Fibroblast of skin of right quadriceps (primary cell): ENCODE measurements around the gene EPB41L4A.
A peak's percentile ranks its signal among the peaks of the same experiment; 100 is the strongest.

ENCODE experiments used
- DNase-seq: peaks from one replicate; pipeline ENCODE4 v3.0.0-alpha.2; 2013

The EPB41L4A gene

GRCh38 chr5:112202694-112203093, 216.4 kb downstream of the EPB41L4A start:
- no peak for DNase-seq

GRCh38 chr5:112201141-112201540, 217.9 kb downstream of the EPB41L4A start:
- no peak for DNase-seq

GRCh38 chr5:112200131-112200530, 218.9 kb downstream of the EPB41L4A start:
- no peak for DNase-seq

DNA sequence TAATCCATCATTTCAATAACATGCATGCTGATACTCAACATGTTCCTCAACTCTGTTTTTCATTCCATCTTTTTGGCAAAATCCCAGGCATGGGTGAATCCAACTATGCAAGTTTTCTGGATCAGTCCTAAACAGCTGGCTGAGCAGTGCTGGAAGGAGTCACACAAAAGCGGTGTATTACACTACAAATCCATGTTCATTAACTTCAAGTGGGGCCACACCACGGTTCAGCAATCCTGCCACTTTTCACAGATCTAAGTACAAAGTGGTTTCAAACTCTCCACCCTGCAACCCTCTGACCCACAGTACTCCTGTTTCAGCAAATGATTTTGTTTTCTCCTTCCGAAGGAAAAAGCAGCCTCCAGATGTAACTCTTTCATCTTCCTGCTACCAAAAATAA, 222.5 kb downstream of the EPB41L4A start:
- no peak for DNase-seq

DNA sequence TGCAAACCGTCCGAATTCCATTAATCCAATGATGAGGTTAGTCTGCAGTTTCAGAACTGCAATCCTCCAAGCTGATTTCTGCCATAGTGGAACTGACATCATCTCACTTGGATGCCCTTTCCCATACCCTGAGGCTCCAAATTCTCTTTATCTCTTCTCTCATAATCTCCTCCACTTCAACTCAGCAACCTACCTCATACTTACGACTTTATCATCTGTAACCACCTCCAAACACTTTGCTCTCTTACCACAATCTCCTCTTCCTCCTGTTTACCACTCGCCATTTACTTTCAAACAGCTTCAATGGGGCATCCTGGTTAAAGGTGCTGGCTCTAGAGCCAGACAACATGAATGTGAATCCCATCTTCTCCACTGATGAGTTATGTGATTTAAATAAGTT, 223.2 kb downstream of the EPB41L4A start:
- no peak for DNase-seq

DNA sequence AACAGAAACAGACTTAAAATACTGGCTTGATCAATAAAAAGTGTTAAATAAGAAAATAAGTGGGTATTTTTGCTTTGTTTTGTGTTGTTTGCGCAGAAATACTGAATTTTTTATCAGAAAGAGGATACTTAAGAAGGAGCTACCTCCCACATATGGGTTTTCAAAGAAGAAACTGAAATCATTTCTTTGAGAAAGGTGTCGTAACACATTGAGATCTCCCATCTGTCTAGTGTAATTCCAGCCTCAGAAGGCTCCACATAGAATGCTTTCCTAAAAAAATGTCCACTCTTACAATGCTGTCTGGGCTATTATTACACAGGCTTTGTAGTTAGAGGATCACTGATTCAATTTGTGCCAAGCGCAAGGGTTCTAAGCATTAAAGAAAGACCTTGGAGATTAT, 226.2 kb downstream of the EPB41L4A start:
- no peak for DNase-seq

- DNase-seq, result no peak
Measured at GRCh38 chr5:112192072-112192471, 227.0 kb downstream of the EPB41L4A start.

DNA sequence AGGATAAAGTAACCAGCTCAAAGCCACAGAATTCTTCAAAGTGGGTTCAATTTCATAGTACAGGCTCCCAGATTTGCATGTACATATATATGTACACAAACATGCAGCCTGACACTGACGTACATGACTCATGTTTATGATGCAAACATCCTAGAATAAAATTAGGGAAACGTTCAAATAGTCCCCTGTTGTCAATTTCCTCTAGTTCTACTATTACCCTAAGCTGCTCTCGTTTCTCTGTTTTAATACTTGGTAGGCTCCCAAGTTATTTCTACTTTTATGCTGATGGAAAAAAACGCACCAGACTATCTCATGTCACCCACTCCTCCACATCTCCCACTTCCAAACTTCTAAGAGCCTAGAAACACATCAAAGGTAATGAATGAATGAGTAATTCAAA, 229.7 kb downstream of the EPB41L4A start:
- no peak for DNase-seq

DNA sequence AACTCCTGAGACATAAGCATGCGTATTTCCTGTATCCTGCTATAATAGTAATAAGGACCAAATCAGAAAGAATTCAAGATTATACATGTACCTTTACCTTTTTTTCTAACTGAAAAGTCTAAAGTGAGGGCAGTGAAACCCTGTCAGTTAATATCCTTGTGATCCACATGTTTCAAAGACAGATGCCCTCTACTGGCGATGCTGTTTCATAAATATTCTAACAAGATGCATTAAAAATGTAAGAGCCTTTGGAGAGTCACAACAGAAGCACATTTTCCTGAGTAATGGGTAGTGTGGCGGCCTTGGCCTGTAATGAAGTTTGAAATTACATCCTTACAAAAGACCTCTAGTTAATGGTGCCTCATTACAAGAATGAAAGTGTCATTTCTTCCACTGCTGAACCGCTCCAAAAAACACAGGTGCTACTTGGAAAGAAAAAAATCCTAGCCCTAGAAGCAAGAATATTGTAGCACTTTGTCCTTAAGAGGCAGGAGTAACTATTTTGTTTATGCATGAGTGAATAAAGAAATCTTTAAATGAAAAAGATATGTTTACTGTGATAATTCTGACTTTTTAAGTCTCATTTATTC, 232.6 kb downstream of the EPB41L4A start:
- peak; percentile 34 for DNase-seq

- DNase-seq, result no peak
Measured at GRCh38 chr5:112183874-112184273, 235.2 kb downstream of the EPB41L4A start.

- peak; percentile 51 for DNase-seq
Measured at GRCh38 chr5:112183103-112183711, 235.9 kb downstream of the EPB41L4A start.

DNA sequence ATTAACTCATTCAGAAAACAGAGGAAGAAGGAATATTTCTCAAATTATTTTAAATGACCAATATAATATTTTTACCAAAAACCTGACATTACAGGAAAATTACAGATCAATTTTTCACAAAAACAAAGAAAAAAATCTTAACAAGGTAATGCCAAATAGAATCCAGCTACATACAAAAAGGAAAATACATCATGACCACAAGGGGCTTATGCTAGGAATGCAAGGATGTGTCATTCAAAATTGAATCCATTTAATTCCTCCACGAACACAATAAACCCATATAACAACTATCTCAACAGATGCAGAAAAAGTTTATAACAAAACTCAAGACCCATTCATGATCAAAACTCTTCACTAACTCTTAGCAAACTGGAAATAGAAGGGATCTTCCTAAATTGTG, 239.8 kb downstream of the EPB41L4A start:
- no peak for DNase-seq

DNA sequence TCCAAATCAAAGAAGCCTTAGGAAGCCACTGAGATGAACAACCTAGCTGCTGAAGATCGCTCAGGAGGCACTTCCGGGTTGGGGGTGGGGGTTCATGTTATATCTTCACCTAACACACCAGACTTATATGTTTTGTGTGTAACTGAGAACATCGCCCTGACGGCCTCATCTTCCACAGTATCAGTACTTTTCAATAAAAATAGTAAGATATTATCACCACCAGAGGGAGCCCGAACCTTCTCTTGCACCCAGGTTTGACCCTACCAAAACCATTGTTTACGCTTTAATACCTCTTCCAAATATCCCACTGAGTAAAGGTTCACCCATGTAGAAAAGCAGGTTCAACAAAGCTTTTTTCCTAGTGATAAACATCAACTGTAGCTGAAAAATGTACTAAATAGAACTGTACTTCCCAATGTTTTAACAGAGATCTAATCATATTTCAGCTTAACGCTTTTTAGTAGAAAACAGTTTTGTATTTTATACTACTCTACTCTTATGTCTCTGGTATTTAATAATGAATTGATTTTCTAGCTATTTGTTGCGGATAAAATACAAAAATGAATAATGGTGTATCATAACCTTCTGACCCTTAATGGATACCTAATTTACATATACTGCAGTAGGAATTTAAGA, 244.0 kb downstream of the EPB41L4A start:
- DNase-seq, result peak; percentile 35

GRCh38 chr5:112165897-112166737, 253.0 kb downstream of the EPB41L4A start:
- no peak for DNase-seq

DNA sequence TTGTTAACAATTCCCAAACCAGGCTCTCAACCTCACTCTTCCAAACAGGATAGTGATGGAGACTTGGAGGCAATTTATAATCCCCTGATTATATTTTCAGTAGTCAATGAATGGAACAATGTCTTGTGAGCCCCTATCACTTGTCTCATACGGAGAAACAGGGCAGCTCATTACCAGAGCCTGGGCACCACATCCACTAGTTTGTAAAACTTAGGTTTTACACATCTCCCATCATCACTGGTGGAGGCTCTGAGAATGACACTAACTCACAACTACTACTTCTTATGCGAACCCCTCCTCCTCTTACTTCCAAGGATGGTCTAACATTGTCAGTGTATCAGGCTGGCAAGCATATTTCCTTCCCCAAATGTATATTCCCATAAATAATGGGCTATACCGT, 253.7 kb downstream of the EPB41L4A start:
- DNase-seq, result no peak

- DNase-seq, result no peak
Measured at GRCh38 chr5:112163435-112163834, 255.6 kb downstream of the EPB41L4A start.

GRCh38 chr5:112161392-112161748, 257.7 kb downstream of the EPB41L4A start:
- no peak for DNase-seq

GRCh38 chr5:112160652-112161391, 258.3 kb downstream of the EPB41L4A start:
- peak; percentile 92 for DNase-seq

DNA sequence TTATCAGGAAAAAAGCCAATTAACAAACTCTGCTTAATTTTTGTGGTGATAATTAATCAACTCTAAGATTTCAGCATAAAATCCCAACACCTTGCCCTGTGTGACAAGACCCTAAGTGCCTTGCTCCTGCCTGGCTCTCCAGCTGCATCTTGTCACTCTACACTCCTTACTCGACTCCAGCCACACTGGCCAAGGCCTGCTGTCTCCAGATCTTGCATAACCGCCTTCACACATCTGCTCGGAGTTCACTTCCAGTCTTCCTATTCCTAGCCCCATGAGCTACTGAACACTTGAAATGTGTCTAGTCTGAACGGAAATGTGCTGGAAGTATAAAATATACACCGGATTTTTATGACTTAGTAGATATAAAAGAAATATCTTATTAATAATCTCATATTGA, 259.6 kb downstream of the EPB41L4A start:
- DNase-seq, result no peak

DNA sequence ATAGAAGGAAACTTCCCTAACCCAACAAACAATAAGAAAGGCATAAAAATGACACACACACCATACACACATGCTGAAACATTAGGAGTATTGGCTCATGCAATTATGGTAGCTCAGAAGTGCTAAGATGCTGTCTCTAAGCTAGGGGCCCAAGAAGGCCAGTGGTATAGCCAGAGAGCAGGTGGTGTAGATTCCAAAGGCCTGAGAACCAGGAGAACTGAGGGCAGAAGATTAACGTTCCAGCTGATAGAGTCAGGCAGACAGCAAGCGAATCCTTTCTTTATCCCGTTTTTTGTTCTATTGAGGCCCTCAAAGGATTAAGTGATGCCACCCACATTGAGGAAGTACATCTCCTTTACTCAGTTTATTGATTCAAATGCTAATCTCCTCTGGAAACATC, 262.9 kb downstream of the EPB41L4A start:
- DNase-seq, result no peak

GRCh38 chr5:112154940-112155686, 264.0 kb downstream of the EPB41L4A start:
- peak; percentile 62 for DNase-seq

- DNase-seq, result no peak
Measured at GRCh38 chr5:112149727-112150126, 269.4 kb downstream of the EPB41L4A start.
